Nephron progenitor cell (in vitro differentiated cells): ENCODE results near the gene CBX3.
A peak's percentile ranks its signal among the peaks of the same experiment; 100 is the strongest.
"Not testable (repeated sequence)": the region's sequence is repeated elsewhere in the genome, so short reads cannot be mapped to it uniquely, and the experiment has no call there.

Experiments used
- DNase-seq: peaks from one replicate; pipeline ENCODE4 v3.0.0; 2021
- H3K27ac Mint-ChIP-seq: 2 replicates; pipeline ENCODE4 v1.8.0; 2021; ENCODE audit warnings: mild to moderate bottlenecking, moderate library complexity, mixed read lengths
- H3K27me3 Mint-ChIP-seq: 2 replicates; pipeline ENCODE4 v1.8.0; 2021; ENCODE audit warnings: mild to moderate bottlenecking, low read depth, mixed read lengths; ENCODE audit not compliant: poor library complexity
- H3K36me3 Mint-ChIP-seq: 2 replicates; pipeline ENCODE4 v1.8.0; 2021; ENCODE audit warnings: low read depth, mixed read lengths
- H3K4me1 Mint-ChIP-seq: 2 replicates; pipeline ENCODE4 v1.8.0; 2021; ENCODE audit warnings: mixed read lengths
- H3K4me3 Mint-ChIP-seq: 2 replicates; pipeline ENCODE4 v1.8.0; 2021; ENCODE audit warnings: mild to moderate bottlenecking, moderate library complexity, mixed read lengths
- H3K9me3 Mint-ChIP-seq: 2 replicates; pipeline ENCODE4 v1.8.0; 2021; ENCODE audit warnings: mild to moderate bottlenecking, moderate library complexity, mixed read lengths
- TF ChIP-seq, protein P1 (sequence below): fragments of 200-600 bp; sonication (generic); IDR thresholded peaks from 2 replicates; pipeline ENCODE4 v1.5.0; 2021; ENCODE audit warnings: antibody characterized with exemption

The CBX3 gene

GRCh38 chr7:26190417-26190869 lies 11.1 kb upstream of the CBX3 start:
- Mint-ChIP-seq H3K4me3 (no peak overlapping the region), H3K36me3 (peaks cover 70% of the 10 kb centered on the region), H3K9me3 (no peaks in the 10 kb centered on the region), H3K27ac (peak overlapping the region; percentile 86), H3K27me3 (peaks cover 5% of the 10 kb centered on the region), H3K4me1 (peaks cover 41% of the 10 kb centered on the region)
- TF ChIP-seq, protein P1, sequence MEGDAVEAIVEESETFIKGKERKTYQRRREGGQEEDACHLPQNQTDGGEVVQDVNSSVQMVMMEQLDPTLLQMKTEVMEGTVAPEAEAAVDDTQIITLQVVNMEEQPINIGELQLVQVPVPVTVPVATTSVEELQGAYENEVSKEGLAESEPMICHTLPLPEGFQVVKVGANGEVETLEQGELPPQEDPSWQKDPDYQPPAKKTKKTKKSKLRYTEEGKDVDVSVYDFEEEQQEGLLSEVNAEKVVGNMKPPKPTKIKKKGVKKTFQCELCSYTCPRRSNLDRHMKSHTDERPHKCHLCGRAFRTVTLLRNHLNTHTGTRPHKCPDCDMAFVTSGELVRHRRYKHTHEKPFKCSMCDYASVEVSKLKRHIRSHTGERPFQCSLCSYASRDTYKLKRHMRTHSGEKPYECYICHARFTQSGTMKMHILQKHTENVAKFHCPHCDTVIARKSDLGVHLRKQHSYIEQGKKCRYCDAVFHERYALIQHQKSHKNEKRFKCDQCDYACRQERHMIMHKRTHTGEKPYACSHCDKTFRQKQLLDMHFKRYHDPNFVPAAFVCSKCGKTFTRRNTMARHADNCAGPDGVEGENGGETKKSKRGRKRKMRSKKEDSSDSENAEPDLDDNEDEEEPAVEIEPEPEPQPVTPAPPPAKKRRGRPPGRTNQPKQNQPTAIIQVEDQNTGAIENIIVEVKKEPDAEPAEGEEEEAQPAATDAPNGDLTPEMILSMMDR, result no peak
- no peak for DNase-seq

DNA sequence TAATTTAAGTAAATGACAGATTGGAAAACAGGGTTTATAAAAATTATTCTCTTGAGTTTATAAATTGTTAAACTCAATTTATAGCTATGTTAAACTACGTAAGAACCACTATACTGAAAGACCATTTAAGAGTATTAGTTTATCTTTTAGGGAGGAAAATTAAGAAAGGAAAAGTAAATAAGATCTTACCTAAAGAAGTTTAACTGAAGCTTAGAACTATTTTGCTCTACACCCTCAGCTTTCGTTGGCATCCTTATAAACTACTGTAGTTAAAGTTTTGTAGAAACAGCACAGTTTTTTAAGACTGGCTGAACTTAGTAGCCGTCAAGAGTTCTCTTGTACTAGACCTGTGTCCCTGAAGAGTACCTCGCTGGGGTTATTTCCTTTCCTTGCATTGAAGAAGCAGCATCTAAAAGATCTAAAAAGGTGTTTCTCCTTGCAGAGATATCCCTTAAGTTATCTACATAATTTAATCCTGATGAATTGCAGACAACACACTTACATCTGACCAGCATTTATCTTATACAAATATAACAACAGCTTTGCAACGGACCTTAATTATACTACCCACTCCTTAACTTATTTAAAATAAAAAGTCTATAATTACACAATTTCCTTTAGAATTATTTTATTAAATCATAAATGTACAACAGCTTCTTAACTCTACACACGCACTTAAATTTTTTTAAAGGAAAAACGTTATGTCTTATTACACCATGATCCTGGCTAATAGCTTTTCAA lies 10.1 kb upstream of the CBX3 start:
- TF ChIP-seq, protein P1, result no peak
- Mint-ChIP-seq H3K27ac (peak overlapping the region; percentile 86), H3K9me3 (no peaks in the 10 kb centered on the region), H3K36me3 (peaks cover 76% of the 10 kb centered on the region), H3K27me3 (peaks cover 5% of the 10 kb centered on the region), H3K4me1 (peaks cover 51% of the 10 kb centered on the region), H3K4me3 (no peak overlapping the region)
- no peak for DNase-seq

- Mint-ChIP-seq H3K27me3 (peaks cover 5% of the 10 kb centered on the region), H3K27ac (peak overlapping the region; percentile 82), H3K4me1 (peaks cover 57% of the 10 kb centered on the region), H3K36me3 (peaks cover 82% of the 10 kb centered on the region), H3K4me3 (no peak overlapping the region), H3K9me3 (no peaks in the 10 kb centered on the region)
- no peak for DNase-seq
- TF ChIP-seq, protein P1, result no peak
Observed at GRCh38 chr7:26191974-26192479, 9.5 kb upstream of the CBX3 start.

DNA sequence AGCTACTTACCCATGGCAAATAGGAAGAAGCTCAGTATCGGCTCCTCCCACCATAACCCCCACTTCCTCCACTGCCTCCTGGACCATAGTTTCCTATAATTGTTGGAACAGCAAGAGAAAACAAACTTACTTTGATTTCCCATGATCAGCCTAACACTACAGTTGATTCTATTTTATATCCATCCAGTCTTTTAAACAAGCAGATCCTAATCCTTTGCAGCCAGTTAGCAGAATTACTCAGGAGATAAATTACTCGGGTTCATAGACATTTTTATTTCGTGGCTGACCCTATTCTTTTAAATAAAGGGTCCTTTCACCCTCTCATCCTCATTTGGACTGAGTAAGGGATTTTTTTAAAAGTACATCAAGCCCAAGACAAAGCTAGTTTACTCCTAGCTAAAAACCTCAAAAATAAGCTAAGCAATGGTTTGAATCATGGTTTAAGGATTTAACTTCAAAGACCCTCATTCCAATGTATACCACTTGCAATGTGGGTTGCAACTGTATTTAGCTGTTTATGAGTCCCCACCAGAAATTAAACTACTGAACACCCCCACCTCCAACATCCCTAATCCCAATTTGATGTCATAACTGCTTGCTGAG lies 9.0 kb upstream of the CBX3 start:
- Mint-ChIP-seq H3K27me3 (peaks cover 5% of the 10 kb centered on the region), H3K36me3 (peaks cover 88% of the 10 kb centered on the region), H3K9me3 (no peaks in the 10 kb centered on the region), H3K4me1 (peaks cover 62% of the 10 kb centered on the region), H3K4me3 (no peak overlapping the region), H3K27ac (peak overlapping the region; percentile 95)
- no peak for DNase-seq
- TF ChIP-seq, protein P1, result no peak

DNA sequence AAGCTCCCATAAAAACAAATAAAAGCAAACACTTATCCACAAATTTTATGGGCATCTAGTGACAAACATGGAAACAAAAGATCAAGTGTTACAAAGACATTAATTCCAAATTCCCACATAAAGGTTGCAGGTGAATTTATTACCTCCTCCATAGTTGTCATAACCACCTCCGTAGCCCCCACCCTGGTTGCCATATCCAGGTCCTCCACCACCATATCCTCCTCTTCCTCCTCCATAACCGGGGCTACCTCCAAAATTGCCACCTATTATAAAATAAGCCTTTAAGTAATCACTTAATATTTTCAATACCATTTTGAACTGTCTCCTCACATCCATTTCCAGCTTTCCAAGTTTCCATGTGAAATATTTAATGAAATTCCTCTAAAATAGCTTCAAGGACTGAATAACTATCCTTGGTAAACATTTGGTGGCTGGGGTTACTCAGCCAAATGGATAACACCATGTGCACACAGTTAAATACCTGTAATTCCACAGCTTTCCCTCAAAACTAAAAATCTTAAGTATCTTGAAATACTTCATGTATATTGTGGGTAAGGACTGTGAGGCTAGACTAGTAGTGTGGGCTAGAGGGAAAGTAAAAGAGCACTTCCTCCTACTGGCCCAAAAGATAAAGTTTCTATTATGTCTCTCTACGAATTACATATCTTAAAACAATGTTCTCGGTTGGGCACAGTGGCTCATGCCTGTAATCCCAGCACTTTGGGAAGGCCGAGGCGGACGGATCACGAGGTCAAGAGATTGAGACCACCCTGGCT lies 7.9 kb upstream of the CBX3 start:
- H3K27ac Mint-ChIP-seq, result peak overlapping the region; percentile 95

GRCh38 chr7:26194764-26195163 lies 6.8 kb upstream of the CBX3 start:
- H3K27me3 Mint-ChIP-seq, DNase-seq, H3K9me3 Mint-ChIP-seq: not testable (repeated sequence)
- Mint-ChIP-seq H3K4me1 (peaks cover 68% of the 10 kb centered on the region), H3K4me3 (peak overlapping the region; percentile 73), H3K36me3 (peaks cover 97% of the 10 kb centered on the region), H3K27ac (peak overlapping the region; percentile 85)

More for the DNA sequence above, 7.9 kb upstream of the CBX3 start:
- no peak for DNase-seq
- Mint-ChIP-seq H3K27me3 (peaks cover 5% of the 10 kb centered on the region), H3K4me1 (peaks cover 68% of the 10 kb centered on the region), H3K4me3 (peak overlapping the region; percentile 73), H3K36me3 (peaks cover 97% of the 10 kb centered on the region), H3K9me3 (no peaks in the 10 kb centered on the region)
- TF ChIP-seq, protein P1, result no peak
